ENCODE results near the gene DUSP9. TPM values are rescaled to one million over a fixed set of nuclear protein-coding genes. Genes with fewer than 3 reads are reported as not detected.

The DUSP9 gene
- total RNA-seq, 2 donors from 2014 or later, result 0.13 TPM; not detected in 1

GRCh38 chrX:153638041-153638371, 9.0 kb upstream of the DUSP9 start:
- Mint-ChIP-seq H3K9me3 (no peaks in the 10 kb centered on the region), H3K4me3 (no peak overlapping the region), H3K27ac (no peak overlapping the region), H3K27me3 (peaks cover 9% of the 10 kb centered on the region), H3K36me3 (ENCODE audit: low read depth) (no peaks in the 10 kb centered on the region), H3K4me1 (no peaks in the 10 kb centered on the region)
- ATAC-seq (replicated peaks), result no peak

- no peaks in the 10 kb centered on the region for H3K4me1 Mint-ChIP-seq
- peaks cover 10% of the 10 kb centered on the region for H3K27me3 Mint-ChIP-seq
- H3K27ac Mint-ChIP-seq, result no peak overlapping the region
- no peaks in the 10 kb centered on the region for H3K9me3 Mint-ChIP-seq
- H3K36me3 Mint-ChIP-seq (ENCODE audit: low read depth), result no peaks in the 10 kb centered on the region
- no peak overlapping the region for H3K4me3 Mint-ChIP-seq
- ATAC-seq (replicated peaks), result no peak
Observed at GRCh38 chrX:153638436-153639176, 8.4 kb upstream of the DUSP9 start.

- Mint-ChIP-seq H3K36me3 (ENCODE audit: low read depth) (no peaks in the 10 kb centered on the region), H3K27ac (no peak overlapping the region), H3K4me1 (no peaks in the 10 kb centered on the region), H3K9me3 (no peaks in the 10 kb centered on the region), H3K27me3 (peaks cover 10% of the 10 kb centered on the region), H3K4me3 (no peak overlapping the region)
- ATAC-seq (replicated peaks), result no peak
Observed at GRCh38 chrX:153639177-153640044, 7.6 kb upstream of the DUSP9 start.

GRCh38 chrX:153640045-153640686, 6.8 kb upstream of the DUSP9 start:
- Mint-ChIP-seq H3K9me3 (no peaks in the 10 kb centered on the region), H3K4me3 (no peak overlapping the region), H3K4me1 (no peaks in the 10 kb centered on the region), H3K27me3 (peaks cover 10% of the 10 kb centered on the region), H3K27ac (no peak overlapping the region), H3K36me3 (ENCODE audit: low read depth) (no peaks in the 10 kb centered on the region)
- ATAC-seq (replicated peaks), result no peak

- peaks cover 10% of the 10 kb centered on the region for H3K27me3 Mint-ChIP-seq
- H3K4me3 Mint-ChIP-seq, result peak overlapping the region; percentile 12
- no peaks in the 10 kb centered on the region for H3K9me3 Mint-ChIP-seq
- H3K27ac Mint-ChIP-seq, result no peak overlapping the region
- H3K4me1 Mint-ChIP-seq, result no peaks in the 10 kb centered on the region
- no peak for ATAC-seq (replicated peaks)
- no peaks in the 10 kb centered on the region for H3K36me3 Mint-ChIP-seq (ENCODE audit: low read depth)
Observed at GRCh38 chrX:153640736-153641575, 6.0 kb upstream of the DUSP9 start.

- H3K36me3 Mint-ChIP-seq (ENCODE audit: low read depth), result no peaks in the 10 kb centered on the region
- H3K27ac Mint-ChIP-seq, result no peak overlapping the region
- H3K27me3 Mint-ChIP-seq, result peaks cover 13% of the 10 kb centered on the region
- H3K4me1 Mint-ChIP-seq, result no peaks in the 10 kb centered on the region
- peak overlapping the region; percentile 12 for H3K4me3 Mint-ChIP-seq
- no peaks in the 10 kb centered on the region for H3K9me3 Mint-ChIP-seq
- no peak for ATAC-seq (replicated peaks)
Observed at GRCh38 chrX:153641627-153642026, 5.4 kb upstream of the DUSP9 start.

- peak overlapping the region; percentile 52 for H3K4me3 Mint-ChIP-seq
- peaks cover 13% of the 10 kb centered on the region for H3K27me3 Mint-ChIP-seq
- no peaks in the 10 kb centered on the region for H3K36me3 Mint-ChIP-seq (ENCODE audit: low read depth)
- no peak overlapping the region for H3K27ac Mint-ChIP-seq
- no peaks in the 10 kb centered on the region for H3K9me3 Mint-ChIP-seq
- H3K4me1 Mint-ChIP-seq, result no peaks in the 10 kb centered on the region
- ATAC-seq (replicated peaks), result no peak
Observed at GRCh38 chrX:153642051-153642654, 4.8 kb upstream of the DUSP9 start.

- no peaks in the 10 kb centered on the region for H3K9me3 Mint-ChIP-seq
- H3K27ac Mint-ChIP-seq, result no peak overlapping the region
- no peaks in the 10 kb centered on the region for H3K36me3 Mint-ChIP-seq (ENCODE audit: low read depth)
- no peak for ATAC-seq (replicated peaks)
- peak overlapping the region; percentile 52 for H3K4me3 Mint-ChIP-seq
- H3K27me3 Mint-ChIP-seq, result peaks cover 13% of the 10 kb centered on the region
- H3K4me1 Mint-ChIP-seq, result no peaks in the 10 kb centered on the region
Observed at GRCh38 chrX:153642655-153643430, 4.2 kb upstream of the DUSP9 start.

GRCh38 chrX:153643431-153644351, 3.3 kb upstream of the DUSP9 start:
- no peaks in the 10 kb centered on the region for H3K36me3 Mint-ChIP-seq (ENCODE audit: low read depth)
- H3K27me3 Mint-ChIP-seq, result peaks cover 13% of the 10 kb centered on the region
- peak overlapping the region; percentile 52 for H3K4me3 Mint-ChIP-seq
- H3K9me3 Mint-ChIP-seq, result no peaks in the 10 kb centered on the region
- no peaks in the 10 kb centered on the region for H3K4me1 Mint-ChIP-seq
- ATAC-seq (replicated peaks), result no peak
- H3K27ac Mint-ChIP-seq, result no peak overlapping the region

GRCh38 chrX:153644356-153645125, 2.5 kb upstream of the DUSP9 start:
- H3K36me3 Mint-ChIP-seq (ENCODE audit: low read depth), result no peaks in the 10 kb centered on the region
- no peak overlapping the region for H3K4me3 Mint-ChIP-seq
- ATAC-seq (replicated peaks), result no peak
- no peak overlapping the region for H3K27ac Mint-ChIP-seq
- no peaks in the 10 kb centered on the region for H3K9me3 Mint-ChIP-seq
- peaks cover 13% of the 10 kb centered on the region for H3K27me3 Mint-ChIP-seq
- no peaks in the 10 kb centered on the region for H3K4me1 Mint-ChIP-seq

- H3K4me3 Mint-ChIP-seq, result no peak overlapping the region
- H3K36me3 Mint-ChIP-seq (ENCODE audit: low read depth), result no peaks in the 10 kb centered on the region
- no peaks in the 10 kb centered on the region for H3K4me1 Mint-ChIP-seq
- H3K27ac Mint-ChIP-seq, result no peak overlapping the region
- ATAC-seq (replicated peaks), result no peak
- H3K27me3 Mint-ChIP-seq, result peaks cover 13% of the 10 kb centered on the region
- H3K9me3 Mint-ChIP-seq, result no peaks in the 10 kb centered on the region
Observed at GRCh38 chrX:153645151-153645550, 1.9 kb upstream of the DUSP9 start.

GRCh38 chrX:153645921-153646488, 998 bp upstream of the DUSP9 start:
- Mint-ChIP-seq H3K9me3 (no peaks in the 10 kb centered on the region), H3K27me3 (peaks cover 13% of the 10 kb centered on the region), H3K27ac (no peak overlapping the region), H3K36me3 (ENCODE audit: low read depth) (no peaks in the 10 kb centered on the region), H3K4me3 (no peak overlapping the region), H3K4me1 (no peaks in the 10 kb centered on the region)
- ATAC-seq (replicated peaks), result no peak

Data from activated T-helper 17 cell treated with anti-CD3 and anti-CD28 coated beads, Interleukin-2, amount 50 U/mL, for 72 hours (primary cell).